Keratinocyte (primary cell): ENCODE measurements around the gene FOXD2.

Experiments used
- CTCF ChIP-seq, 3 experiments: IDR thresholded peaks in 1 of 3; conservative IDR thresholded peaks in 1 of 3; optimal IDR thresholded peaks in 1 of 3; 2 replicates in 2 of 3; 3 replicates in 1 of 3; pipeline versions ENCODE3 to v1.5.1; 2011; ENCODE audit warnings: low read length in 3 of 3, mild to moderate bottlenecking in 3 of 3, moderate library complexity in 2 of 3, control low read depth in 1 of 3, inconsistent platforms in 1 of 3; ENCODE audit not compliant: insufficient read depth in 2 of 3; ENCODE audit errors: extremely low read depth in 1 of 3
- EZH2 ChIP-seq: IDR thresholded peaks from one replicate; pipeline ENCODE4 v1.6.1; 2012; ENCODE audit warnings: inconsistent platforms, mild to moderate bottlenecking, low read length, moderate library complexity

- TF ChIP-seq CTCF (optimal IDR thresholded peaks at IDR 0.05 in 1 of 3, IDR thresholded peaks at IDR 0.05 in 1 of 3, conservative IDR thresholded peaks at IDR 0.05 in 1 of 3; ENCODE audit: extremely low read depth in 1 of 3, insufficient read depth in 2 of 3, low read length in 3 of 3) (no peak), EZH2 (no peak)
Observed at GRCh38 chr1:47433477-47434050, 4.3 kb upstream of the FOXD2 start.
